IMR-90 (cell line): ENCODE measurements around the gene H19. TPM values are rescaled to one million over a fixed set of nuclear protein-coding genes. Genes with fewer than 3 reads are reported as not detected.

Source experiments
- ATAC-seq: fragments of 200-7000 bp; cut with Tn5 transposase; 2 replicates; pipeline ENCODE4 v1.9.1; 2020; ENCODE audit warnings: low read depth, mild to moderate bottlenecking, moderate library complexity
- BruUV-seq: library from RNA; stranded (reverse); fragments of 400-500 nt; replicated peaks from 2 replicates; lab custom pipeline; 2021; lab: Mats Ljungman, UMichigan
- CTCF ChIA-PET: fragments of 300-600 bp; formaldehyde crosslinking; extraction: SDS; loops from one replicate; lab custom pipeline; 2021; ENCODE audit warnings: antibody characterized with exemption; lab: Yijun Ruan, JAX
- POLR2A ChIA-PET: fragments of 300-600 bp; sonication (Branson Sonifier 250); formaldehyde crosslinking; loops from one replicate; lab custom pipeline; 2022; ENCODE audit warnings: antibody characterized with exemption; ENCODE audit not compliant: unreplicated experiment; lab: Charles Lee
- DNase-seq: peaks from one replicate; pipeline ENCODE4 v3.0.0; 2013
- H2AFZ ChIP-seq: replicated peaks from 2 replicates; pipeline ENCODE3; 2013; ENCODE audit warnings: low read length, mild to moderate bottlenecking; ENCODE audit not compliant: poor library complexity
- H2AK5ac ChIP-seq: 2 replicates; pipeline ENCODE4 v1.6.1; 2013; ENCODE audit warnings: low read depth, low read length, inconsistent platforms
- H2AK9ac ChIP-seq: replicated peaks from 2 replicates; pipeline ENCODE3; 2013; ENCODE audit warnings: mild to moderate bottlenecking, low read depth, low read length, moderate library complexity; ENCODE audit not compliant: poor library complexity
- H2BK120ac ChIP-seq: 2 replicates; pipeline ENCODE4 v1.6.1; 2013; ENCODE audit warnings: low read depth, low read length, inconsistent platforms
- H2BK15ac ChIP-seq: 3 replicates; pipeline ENCODE4 v1.6.1; 2013; ENCODE audit warnings: low read depth, low read length, inconsistent platforms
- H2BK20ac ChIP-seq: 2 replicates; pipeline ENCODE4 v1.6.1; 2013; ENCODE audit warnings: low read depth, mild to moderate bottlenecking, inconsistent platforms, low read length, moderate library complexity
- H2BK5ac ChIP-seq: 2 replicates; pipeline ENCODE4 v1.6.1; 2013; ENCODE audit warnings: mild to moderate bottlenecking, low read depth, low read length, inconsistent platforms; ENCODE audit not compliant: poor library complexity, severe bottlenecking
- H3K14ac ChIP-seq: replicated peaks from 2 replicates; pipeline ENCODE4 v1.6.1; 2013; ENCODE audit warnings: low read depth, low read length, inconsistent platforms
- H3K18ac ChIP-seq: 2 replicates; pipeline ENCODE4 v1.6.1; 2013; ENCODE audit warnings: low read depth, low read length, control low read depth
- H3K23ac ChIP-seq: 2 replicates; pipeline ENCODE4 v1.6.1; 2013; ENCODE audit warnings: low read depth, low read length, inconsistent platforms
- H3K27ac ChIP-seq: 2 replicates; pipeline ENCODE4 v1.5.1; 2013; ENCODE audit warnings: mild to moderate bottlenecking, control low read depth, low read length; ENCODE audit not compliant: insufficient read depth
- H3K27me3 ChIP-seq: 2 replicates; pipeline ENCODE4 v1.6.1; 2013; ENCODE audit warnings: low read length; ENCODE audit not compliant: control insufficient read depth, insufficient read depth
- H3K36me3 ChIP-seq: 2 replicates; pipeline ENCODE4 v1.6.1; 2013; ENCODE audit warnings: low read length, mixed read lengths; ENCODE audit not compliant: control insufficient read depth, insufficient read depth
- H3K4ac ChIP-seq: 2 replicates; pipeline ENCODE4 v1.6.1; 2013; ENCODE audit warnings: low read depth, low read length, inconsistent platforms
- H3K4me1 ChIP-seq: 2 replicates; pipeline ENCODE4 v1.6.1; 2013; ENCODE audit warnings: low read length, mixed read lengths; ENCODE audit not compliant: control insufficient read depth, insufficient read depth
- H3K4me2 ChIP-seq: 2 replicates; pipeline ENCODE4 v1.6.1; 2013; ENCODE audit warnings: low read depth, mild to moderate bottlenecking, control low read depth, low read length, moderate library complexity
- H3K4me3 ChIP-seq: 2 replicates; pipeline ENCODE4 v1.5.1; 2013; ENCODE audit warnings: low read depth, mild to moderate bottlenecking, control low read depth, low read length, moderate library complexity; ENCODE audit not compliant: insufficient read depth
- H3K56ac ChIP-seq: 2 replicates; pipeline ENCODE4 v1.6.1; 2013; ENCODE audit warnings: low read length, inconsistent platforms; ENCODE audit not compliant: insufficient read depth; ENCODE audit errors: extremely low read depth
- H3K79me1 ChIP-seq, 2 experiments: 2 replicates each; pipeline ENCODE4 v1.6.1; 2013; ENCODE audit warnings: low read length in 2 of 2, inconsistent platforms in 1 of 2, low read depth in 1 of 2
- H3K9ac ChIP-seq: 2 replicates; pipeline ENCODE4 v1.6.1; 2013; ENCODE audit warnings: low read depth, low read length, control low read depth
- H3K9me1 ChIP-seq: 2 replicates; pipeline ENCODE4 v1.6.1; 2013; ENCODE audit warnings: low read length, inconsistent platforms; ENCODE audit not compliant: insufficient read depth
- H3K9me3 ChIP-seq: 2 replicates; pipeline ENCODE4 v1.6.1; 2013; ENCODE audit warnings: low read length; ENCODE audit not compliant: control insufficient read depth, insufficient read depth
- H4K20me1 ChIP-seq: 2 replicates; pipeline ENCODE4 v1.6.1; 2013; ENCODE audit warnings: low read length, inconsistent platforms; ENCODE audit not compliant: insufficient read depth
- H4K5ac ChIP-seq: 2 replicates; pipeline ENCODE4 v1.6.1; 2013; ENCODE audit warnings: mild to moderate bottlenecking, low read depth, low read length, control low read depth
- H4K8ac ChIP-seq, 2 experiments: 2 replicates each; pipeline ENCODE4 v1.6.1; 2013; ENCODE audit warnings: low read depth in 2 of 2, low read length in 2 of 2, control low read depth in 1 of 2, inconsistent platforms in 1 of 2
- H4K91ac ChIP-seq: 2 replicates; pipeline ENCODE4 v1.6.1; 2013; ENCODE audit warnings: low read depth, low read length, inconsistent platforms; ENCODE audit not compliant: insufficient read depth
- ELK1 ChIP-seq: fragments of 150-350 bp; IDR thresholded peaks from 2 replicates; pipeline ENCODE4 v1.6.1; 2016; ENCODE audit warnings: low read depth, mild to moderate bottlenecking, low read length, moderate library complexity, borderline replicate concordance
- FOS ChIP-seq: fragments of 150-350 bp; IDR thresholded peaks from 2 replicates; pipeline ENCODE4 v1.6.1; 2016; ENCODE audit warnings: low read depth, low read length
- MAZ ChIP-seq: IDR thresholded peaks from 2 replicates; pipeline ENCODE4 v1.6.1; 2012; ENCODE audit warnings: low read depth, mild to moderate bottlenecking, low read length, improper control_type of control experiment, moderate library complexity, borderline replicate concordance
- NFE2L2 ChIP-seq: fragments of 150-350 bp; IDR thresholded peaks from 2 replicates; pipeline ENCODE4 v1.6.1; 2016; ENCODE audit warnings: low read depth, mild to moderate bottlenecking, low read length
- WGBS, 2 experiments: methylation state at CpG; one replicate each; pipeline versions ENCODE4 v1.1.5 to v1.1.7; 2013; ENCODE audit warnings: missing lambda C conversion rate in 2 of 2; ENCODE audit not compliant: insufficient read length in 1 of 2; ENCODE audit errors: extremely low coverage in 2 of 2; 5-methylcytosine and 5-hydroxymethylcytosine counted together
- dilution Hi-C: fragments of 300-500 bp; cut with HindIII; formaldehyde crosslinking; loops from one replicate; pipeline ENCODE4 v1.14.3; 2018; ENCODE audit warnings: low sequenced_read_pairs; ENCODE audit not compliant: unreplicated experiment
- in situ Hi-C: fragments of 300-500 bp; cut with MboI; formaldehyde crosslinking; loops from 3 replicates; pipeline ENCODE4 v1.14.3; 2019; ENCODE audit warnings: low sequenced_read_pairs, inconsistent platforms, mixed read lengths
- intact Hi-C: fragments of 100-400 bp; cut with micrococcal nuclease; formaldehyde crosslinking; loops from 2 replicates; pipeline ENCODE4 v1.10.0; 2022
- polyA plus RNA-seq, 3 experiments: library from polyadenylated mRNA; depleted of rRNA; stranded (reverse); fragments of >200 nt; gene quantifications; 2 replicates each; pipeline ENCODE4 v1.2.3, GENCODE V29; 2012; ENCODE audit warnings: low replicate concordance in 1 of 3
- total RNA-seq: library from RNA; depleted of rRNA; stranded (reverse); fragments of >200 nt; gene quantifications from 2 replicates; pipeline ENCODE4 v1.2.3, GENCODE V29; 2012

H19 gene
- total and polyA plus RNA-seq, 2 of the 4 experiments (the other 2 are of a cell fraction): 0.41 TPM; not detected in 1

GRCh38 chr11:1959786-1960185 is 37.9 kb downstream of the H19 start:
- H2BK20ac ChIP-seq: no peak overlapping the region
- dilution Hi-C loops (no loop called here), in situ Hi-C loops (no loop called here), intact Hi-C loops (no loop called here)
- BruUV-seq: no TSS peak
- no peak overlapping the region for H2BK5ac ChIP-seq
- H3K4ac ChIP-seq: no peak overlapping the region
- ChIA-PET CTCF (no interaction called here), POLR2A (no interaction called here)
- H3K4me2 ChIP-seq: no peak overlapping the region
- H4K8ac ChIP-seq: no peak overlapping the region
- no peaks in the 10 kb centered on the region for H3K9me1 ChIP-seq
- H3K9ac ChIP-seq: no peak overlapping the region
- H3K14ac ChIP-seq: no peak overlapping the region
- H2AFZ ChIP-seq: no peak overlapping the region
- H3K18ac ChIP-seq: no peak overlapping the region
- no peak overlapping the region for H3K4me3 ChIP-seq
- TF ChIP-seq NFE2L2 (no peak), ELK1 (no peak), FOS (no peak), MAZ (no peak)
- H4K5ac ChIP-seq: no peak overlapping the region
- no peaks in the 10 kb centered on the region for H4K20me1 ChIP-seq
- no peaks in the 10 kb centered on the region for H3K9me3 ChIP-seq
- H3K27me3 ChIP-seq: no peaks in the 10 kb centered on the region
- WGBS, 2 experiments: no CpG with 5 or more reads among the region's 17 CpGs
- H2BK120ac ChIP-seq: no peak overlapping the region
- no peak overlapping the region for H3K56ac ChIP-seq
- H4K91ac ChIP-seq: no peak overlapping the region
- no peak overlapping the region for H2AK5ac ChIP-seq
- no peaks in the 10 kb centered on the region for H3K4me1 ChIP-seq
- no peak overlapping the region for H3K23ac ChIP-seq
- DNase-seq (no peak), ATAC-seq (no peak)
- H2AK9ac ChIP-seq: no peak overlapping the region
- H3K79me1 ChIP-seq: no peaks in the 10 kb centered on the region
- no peak overlapping the region for H3K27ac ChIP-seq
- no peak overlapping the region for H2BK15ac ChIP-seq
- H3K36me3 ChIP-seq: no peaks in the 10 kb centered on the region
